CD4-positive, alpha-beta T cell treated with Interleukin-4 for 4 hours (primary cell): ENCODE data around the gene HDAC1.
A peak's percentile ranks its signal among the peaks of the same experiment; 100 is the strongest.
"Not testable (repeated sequence)": the region's sequence is repeated elsewhere in the genome, so short reads cannot be mapped to it uniquely, and the experiment has no call there.

Experiments
- DNase-seq: peaks from one replicate; pipeline ENCODE4 v3.0.0-alpha.2; 2020

The HDAC1 gene

DNA sequence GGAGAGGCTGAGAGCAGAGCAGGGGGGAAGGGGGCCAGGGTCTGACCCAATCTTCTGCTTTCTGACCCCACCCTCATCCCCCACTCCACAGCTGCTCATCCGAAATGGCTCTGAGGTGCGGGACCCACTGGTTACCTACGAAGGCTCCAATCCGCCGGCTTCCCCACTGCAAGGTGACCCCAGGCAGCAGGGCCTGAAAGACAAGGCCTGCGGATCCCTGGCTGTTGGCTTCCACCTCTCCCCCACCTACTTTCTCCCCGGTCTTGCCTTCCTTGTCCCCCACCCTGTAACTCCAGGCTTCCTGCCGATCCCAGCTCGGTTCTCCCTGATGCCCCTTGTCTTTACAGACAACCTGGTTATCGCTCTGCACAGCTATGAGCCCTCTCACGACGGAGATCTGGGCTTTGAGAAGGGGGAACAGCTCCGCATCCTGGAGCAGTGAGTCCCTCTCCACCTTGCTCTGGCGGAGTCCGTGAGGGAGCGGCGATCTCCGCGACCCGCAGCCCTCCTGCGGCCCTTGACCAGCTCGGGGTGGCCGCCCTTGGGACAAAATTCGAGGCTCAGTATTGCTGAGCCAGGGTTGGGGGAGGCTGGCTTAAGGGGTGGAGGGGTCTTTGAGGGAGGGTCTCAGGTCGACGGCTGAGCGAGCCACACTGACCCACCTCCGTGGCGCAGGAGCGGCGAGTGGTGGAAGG lies 17.1 kb upstream of the HDAC1 start:
- DNase-seq = no peak

GRCh38 chr1:32275424-32275823 lies 16.5 kb upstream of the HDAC1 start:
- DNase-seq = no peak

GRCh38 chr1:32276032-32276782 lies 15.7 kb upstream of the HDAC1 start:
- DNase-seq = no peak

GRCh38 chr1:32284777-32285176 lies 7.1 kb upstream of the HDAC1 start:
- DNase-seq = not testable (repeated sequence)

DNA sequence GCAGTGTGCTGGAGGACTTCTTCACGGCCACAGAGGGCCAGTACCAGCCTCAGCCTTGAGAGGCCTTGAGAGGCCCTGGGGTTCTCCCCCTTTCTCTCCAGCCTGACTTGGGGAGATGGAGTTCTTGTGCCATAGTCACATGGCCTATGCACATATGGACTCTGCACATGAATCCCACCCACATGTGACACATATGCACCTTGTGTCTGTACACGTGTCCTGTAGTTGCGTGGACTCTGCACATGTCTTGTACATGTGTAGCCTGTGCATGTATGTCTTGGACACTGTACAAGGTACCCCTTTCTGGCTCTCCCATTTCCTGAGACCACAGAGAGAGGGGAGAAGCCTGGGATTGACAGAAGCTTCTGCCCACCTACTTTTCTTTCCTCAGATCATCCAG lies 6.2 kb upstream of the HDAC1 start:
- no peak for DNase-seq

DNA sequence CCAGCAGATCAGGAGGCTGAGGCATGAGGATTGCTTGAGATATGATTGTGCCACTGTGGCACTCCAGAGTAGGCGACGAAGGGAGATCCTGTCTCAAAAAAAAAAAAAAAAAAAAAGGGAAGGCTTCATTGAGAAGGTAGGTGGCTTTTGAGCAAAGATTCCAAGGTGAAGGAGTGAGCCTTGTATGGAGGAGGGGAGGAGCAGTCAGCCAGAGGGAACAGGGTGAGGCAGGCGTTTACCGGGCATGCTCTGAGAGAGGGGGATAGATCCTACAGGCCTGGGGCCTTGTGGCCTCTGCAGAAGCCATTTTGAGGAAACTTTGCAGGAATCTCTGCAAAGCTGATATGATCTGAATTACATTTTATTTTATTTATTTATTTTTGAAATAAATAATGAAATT lies 5.1 kb upstream of the HDAC1 start:
- no peak for DNase-seq

DNA sequence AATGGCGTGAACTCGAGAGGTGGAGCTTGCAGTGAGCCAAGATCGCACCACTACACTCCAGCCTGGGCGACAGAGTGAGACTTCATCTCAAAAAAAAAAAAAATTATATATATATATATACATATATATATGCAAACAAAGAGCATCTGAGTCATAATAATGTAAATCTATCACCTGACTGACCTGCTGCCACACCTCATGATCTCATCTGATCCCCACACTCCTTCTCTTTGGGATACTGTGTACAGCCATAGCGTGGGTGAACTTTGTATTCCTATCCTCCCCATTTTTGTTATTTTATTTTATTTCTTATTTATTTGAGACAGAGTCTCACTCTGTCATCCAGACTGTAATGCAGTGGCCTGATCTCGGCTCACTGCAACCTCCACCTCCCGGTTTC lies 2.6 kb upstream of the HDAC1 start:
- DNase-seq = no peak

- DNase-seq = no peak
Observed at GRCh38 chr1:32291145-32291707, 657 bp upstream of the HDAC1 start.

DNA sequence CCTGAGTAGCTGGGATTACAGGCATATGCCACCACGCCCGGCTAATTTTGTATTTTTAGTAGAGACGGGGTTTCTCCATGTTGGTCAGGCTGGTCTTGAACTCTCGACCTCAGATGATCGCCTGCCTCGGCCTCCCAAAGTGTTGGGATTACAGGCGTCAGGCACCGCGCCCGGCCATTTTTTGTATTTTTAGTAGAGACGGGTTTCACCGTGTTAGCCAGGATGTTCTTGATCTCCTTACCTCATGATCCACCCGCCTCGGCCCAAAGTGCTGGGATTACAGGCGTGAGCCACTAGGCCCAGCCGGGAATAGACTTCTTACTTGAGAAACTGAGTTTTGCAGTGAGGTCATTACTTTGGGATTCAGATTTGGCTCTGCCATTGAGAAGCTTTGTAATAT lies 6.3 kb downstream of the HDAC1 start:
- not testable (repeated sequence) for DNase-seq

DNA sequence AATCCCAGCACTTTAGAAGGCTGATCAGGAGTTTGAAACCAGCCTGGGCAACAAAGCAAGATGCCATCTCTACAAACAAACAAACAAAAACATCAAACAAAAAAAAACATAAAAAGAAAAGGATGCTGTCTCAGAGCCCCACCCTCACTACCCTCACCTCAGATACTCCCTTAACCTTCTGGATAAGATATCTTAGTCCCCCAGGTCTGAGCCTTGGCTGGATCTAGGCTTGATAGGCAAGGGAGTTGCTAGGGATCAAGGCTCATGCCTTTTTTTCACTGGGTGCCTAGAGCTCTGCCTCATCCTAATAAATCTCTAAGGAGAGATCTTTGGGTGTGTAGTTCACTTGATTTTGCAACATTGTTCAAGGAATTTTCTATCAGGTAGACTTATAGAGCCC lies 7.4 kb downstream of the HDAC1 start:
- DNase-seq = no peak

GRCh38 chr1:32303358-32303757 lies 11.5 kb downstream of the HDAC1 start:
- DNase-seq = no peak

DNA sequence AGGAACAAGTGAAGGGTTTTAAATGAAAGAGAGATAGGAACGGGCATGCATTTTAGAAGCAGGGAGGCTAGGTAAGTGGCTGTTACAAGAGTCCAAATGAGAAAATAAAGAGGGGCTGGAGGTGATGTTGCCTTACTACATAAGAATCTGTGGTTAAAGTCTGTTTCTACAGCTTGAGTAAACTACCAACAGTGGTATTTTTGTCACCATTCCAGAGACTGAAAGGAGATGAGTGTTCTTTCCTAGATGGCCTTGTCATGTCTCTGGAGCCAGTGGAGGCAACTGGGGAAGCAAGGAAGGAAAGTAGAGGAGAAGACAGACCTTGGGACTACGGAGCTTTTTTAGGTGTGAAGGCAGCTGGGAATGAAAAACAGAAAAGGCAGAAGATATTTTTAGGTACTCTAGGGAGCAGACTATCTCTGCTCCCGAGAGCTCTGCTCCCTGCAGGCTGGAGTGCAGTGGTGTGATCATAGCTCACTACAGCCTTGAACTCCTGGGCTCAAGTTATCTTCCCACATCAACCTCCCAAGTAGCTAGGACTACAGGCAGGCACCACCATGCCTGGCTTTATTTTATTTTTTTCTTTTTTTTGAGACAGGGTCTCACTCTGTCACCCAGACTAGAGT lies 12.2 kb downstream of the HDAC1 start:
- no peak for DNase-seq

DNA sequence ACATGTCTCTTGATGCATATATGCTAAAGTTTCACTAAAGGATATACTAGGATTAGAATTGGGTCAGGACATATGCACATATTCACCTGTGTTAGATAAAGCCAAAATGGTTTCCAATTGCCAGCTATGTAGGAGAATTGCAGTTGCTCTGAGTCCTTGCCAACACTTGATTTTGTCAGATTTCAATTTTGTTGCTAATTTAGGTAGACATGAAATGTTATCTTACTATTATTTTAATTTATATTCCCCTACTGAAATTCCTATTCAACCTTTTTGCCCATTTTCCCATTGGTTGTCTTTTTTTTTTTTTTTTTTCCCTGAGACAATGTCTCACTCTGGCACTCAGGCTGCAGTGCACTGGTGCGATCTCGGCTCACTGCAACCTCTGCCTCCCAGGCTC lies 13.4 kb downstream of the HDAC1 start:
- DNase-seq = no peak

GRCh38 chr1:32307324-32307723 lies 15.4 kb downstream of the HDAC1 start:
- peak; percentile 9 for DNase-seq

GRCh38 chr1:32309960-32310359 lies 18.1 kb downstream of the HDAC1 start:
- DNase-seq = no peak

DNA sequence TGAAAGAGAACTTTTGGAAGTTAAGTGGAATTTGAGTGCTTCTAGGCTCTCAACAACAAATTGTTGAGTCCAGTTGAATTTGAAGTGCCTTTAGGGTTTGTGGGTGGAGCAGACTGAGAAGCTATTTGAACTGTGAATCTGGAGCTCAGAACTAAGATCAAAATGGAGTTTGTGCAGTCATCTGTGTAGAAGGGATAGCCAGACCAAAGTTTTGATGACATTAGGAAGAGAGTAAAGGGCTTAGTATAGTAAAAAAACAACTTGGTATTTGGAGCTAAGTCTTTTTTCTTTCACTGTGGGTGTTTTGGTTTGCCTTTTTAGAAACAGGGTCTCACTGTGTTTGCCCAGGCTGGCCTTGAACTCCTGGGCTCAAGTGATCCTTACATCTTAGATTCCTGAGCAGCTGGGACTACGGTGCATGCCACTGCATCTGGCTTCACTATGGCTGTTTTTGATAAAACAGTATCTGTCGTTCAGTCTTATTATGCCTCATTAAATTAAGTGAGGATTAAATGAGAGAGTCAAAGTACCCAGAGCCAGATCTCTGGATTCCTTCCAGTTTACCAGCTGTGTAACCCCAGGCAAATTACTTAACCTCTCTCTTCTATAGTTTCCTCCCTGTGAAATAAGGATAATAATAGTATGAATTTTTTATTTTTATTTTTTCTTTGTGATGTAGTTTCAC lies 20.0 kb downstream of the HDAC1 start:
- DNase-seq = no peak

DNA sequence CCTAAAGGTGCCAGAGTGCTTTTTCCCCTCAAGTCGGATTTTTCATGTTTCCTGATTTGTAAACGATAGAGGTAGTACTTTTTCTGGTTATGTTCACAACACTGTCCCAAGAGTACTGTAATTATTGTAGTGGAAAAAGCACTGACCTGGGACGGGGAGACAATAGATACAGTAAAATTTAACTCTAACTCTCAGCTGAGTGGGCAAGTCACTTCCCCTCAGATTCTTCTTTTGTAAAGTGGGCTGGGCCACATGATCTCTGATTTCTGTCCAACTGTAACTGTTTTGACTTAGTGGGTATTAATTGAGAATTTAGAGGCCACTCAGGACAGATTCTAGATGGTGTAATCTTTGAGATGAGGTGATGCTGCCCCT lies 25.0 kb downstream of the HDAC1 start:
- no peak for DNase-seq

DNA sequence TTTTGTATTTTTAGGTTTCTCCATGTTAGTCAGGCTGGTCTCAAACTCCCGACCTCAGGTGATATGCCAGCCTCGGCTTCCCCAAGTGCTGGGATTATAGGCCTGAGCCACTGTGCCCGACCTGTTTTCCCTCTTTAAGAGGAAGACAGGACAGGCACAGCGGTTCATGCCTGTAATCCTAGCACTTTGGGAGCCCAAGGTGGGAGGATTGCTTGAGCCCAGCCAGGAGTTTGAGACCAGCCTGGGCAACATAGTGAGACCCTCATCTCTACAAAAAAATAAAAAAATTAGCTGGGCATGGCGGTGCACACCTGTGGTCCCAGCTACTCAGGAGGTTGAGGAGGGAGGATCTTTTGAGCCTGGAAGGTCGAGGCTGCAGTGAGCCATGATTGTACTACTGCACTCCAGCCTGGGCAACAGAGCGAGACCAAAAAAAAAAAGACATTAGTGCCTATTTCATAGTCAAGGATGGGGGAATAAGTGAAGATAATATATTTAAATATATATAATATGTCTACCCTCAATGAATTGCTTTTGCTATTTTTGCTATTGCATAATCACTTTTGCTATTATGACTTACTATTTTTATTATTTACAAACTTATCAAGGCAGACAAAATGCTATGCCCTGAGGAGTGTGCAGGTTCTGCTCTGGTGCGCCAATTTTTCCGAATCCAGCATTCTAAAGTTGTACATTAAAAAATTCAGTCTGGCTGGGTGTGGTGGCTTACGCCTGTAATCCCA lies 26.4 kb downstream of the HDAC1 start:
- no peak for DNase-seq

DNA sequence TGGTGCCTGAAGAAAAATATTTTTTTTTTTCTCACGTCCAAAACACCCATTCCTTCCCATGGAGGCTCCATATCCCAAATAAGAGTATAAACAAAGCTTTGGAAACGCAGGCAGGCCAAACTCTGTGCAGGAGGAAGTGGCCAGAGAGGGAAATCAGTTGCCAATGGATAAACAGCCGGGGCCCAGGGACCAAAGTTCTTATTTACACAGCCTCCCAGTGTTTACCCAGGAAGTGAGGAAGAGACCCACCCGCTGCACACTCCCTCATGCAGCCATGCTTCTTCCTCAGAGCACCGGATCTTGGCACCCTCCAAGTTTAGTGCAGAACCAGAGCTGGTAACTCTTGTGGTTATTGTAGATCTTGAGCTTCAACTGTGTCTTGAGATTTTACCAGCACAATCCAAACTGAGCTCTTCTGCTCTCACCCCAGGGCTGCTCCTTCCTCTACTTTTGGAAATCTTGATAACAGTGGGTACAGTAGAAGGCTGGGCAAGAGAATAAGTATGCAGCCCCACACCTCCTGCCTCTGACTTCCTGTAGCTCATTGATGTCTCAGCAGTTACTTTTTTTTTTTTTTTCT lies 29.9 kb downstream of the HDAC1 start:
- DNase-seq = peak; percentile 40

- no peak for DNase-seq
Observed at GRCh38 chr1:32327204-32327603, 35.3 kb downstream of the HDAC1 start.

- no peak for DNase-seq
Observed at GRCh38 chr1:32329931-32330466, 38.1 kb downstream of the HDAC1 start.
